H1 (cell line): ENCODE measurements around the gene KCP. TPM values are rescaled to one million over a fixed set of nuclear protein-coding genes. Genes with fewer than 3 reads are reported as not detected.

Experiments
- HDAC2 ChIP-seq, 2 experiments: fragments of 300-600 bp in 1 of 2; sonication (generic) in 1 of 2; IDR thresholded peaks; 2 replicates each; pipeline ENCODE4 v1.6.1; 2011 to 2012; ENCODE audit warnings: low read depth in 2 of 2, low read length in 2 of 2, mild to moderate bottlenecking in 2 of 2, moderate library complexity in 2 of 2, borderline replicate concordance in 1 of 2, inconsistent platforms in 1 of 2
- RXRA ChIP-seq: IDR thresholded peaks from 2 replicates; pipeline ENCODE4 v1.6.1; 2011; ENCODE audit warnings: low read depth, mild to moderate bottlenecking, low read length, moderate library complexity; ENCODE audit not compliant: insufficient read depth
- SRF ChIP-seq: IDR thresholded peaks from 2 replicates; pipeline ENCODE4 v1.6.1; 2011; ENCODE audit warnings: mild to moderate bottlenecking, low read depth, low read length, moderate library complexity
- polyA plus RNA-seq, 7 experiments: library from polyadenylated mRNA; depleted of rRNA in 3 of 7; stranded (reverse) in 5 of 7; unstranded in 2 of 7; fragments of >200 nt in 5 of 7; fragments of 200-250 nt in 2 of 7; gene quantifications; 1 replicate in 5 of 7; 2 replicates in 1 of 7; 4 replicates in 1 of 7; pipeline versions ENCODE4 v1.2.1 to v1.2.3, GENCODE V29; 2011 to 2013; ENCODE audit warnings: missing spikeins in 2 of 7, mixed read lengths in 2 of 7
- total RNA-seq: library from RNA; stranded (reverse); fragmentation: NEBNext Ultra II Directional; extraction: Animal tissue kit (Norgen Biotek cat#: 25700); gene quantifications from 2 replicates; pipeline ENCODE4 v1.2.1, GENCODE V29; 2021

KCP gene
- total and polyA plus RNA-seq, 2 of the 8 experiments (the other 6 are each of a cell fraction or from before 2014, with no cell fraction given), result 1.3 to 2.0 TPM

GRCh38 chr7:128947854-128948253 is 37.3 kb upstream of the KCP start (continued):
- TF ChIP-seq SRF, result no peak
- no peak for TF ChIP-seq HDAC2 (IDR thresholded peaks at IDR 0.05; ENCODE audit: borderline replicate concordance in 1 of 2, low read depth in 2 of 2, low read length in 2 of 2)
- no peak for TF ChIP-seq RXRA
